Mucosa of descending colon (tissue), 3 donors: Measurements from ENCODE around the gene TEAD3. TPM values are rescaled to one million over a fixed set of nuclear protein-coding genes. Genes with fewer than 3 reads are reported as not detected.

Source experiments
- ATAC-seq: fragments of 200-7000 bp; cut with Tn5 transposase; one replicate; pipeline ENCODE4 v1.9.1; 2020; ENCODE audit warnings: mild to moderate bottlenecking, moderate library complexity
- DNase-seq, 3 donors: peaks; one replicate each; pipeline ENCODE4 v3.0.0-alpha.2; 2020
- H3K36me3 ChIP-seq: fragments of 200-600 bp; one replicate; pipeline ENCODE4 v1.8.0; 2021; ENCODE audit warnings: low read depth, mild to moderate bottlenecking
- H3K4me1 ChIP-seq: fragments of 200-600 bp; one replicate; pipeline ENCODE4 v1.8.0; 2021; ENCODE audit warnings: low read depth, mild to moderate bottlenecking
- H3K4me3 ChIP-seq: fragments of 200-600 bp; one replicate; pipeline ENCODE4 v1.8.0; 2021; ENCODE audit warnings: mild to moderate bottlenecking
- H3K9me3 ChIP-seq: fragments of 200-600 bp; one replicate; pipeline ENCODE4 v1.8.0; 2021; ENCODE audit warnings: mild to moderate bottlenecking
- intact Hi-C, 2 donors: fragments of 100-400 bp; cut with DNase I in 1 of 2; cut with micrococcal nuclease in 1 of 2; formaldehyde crosslinking; loops; one replicate each; pipeline versions ENCODE4 v1.11.0 to v1.11.1; 2022; cut with DNase I, micrococcal nuclease
- total RNA-seq, 3 donors: library from RNA; stranded (reverse); fragmentation: NEBNext Ultra II Directional in 2 of 3; extraction: Animal tissue kit (Norgen Biotek cat#: 25700) in 2 of 3; gene quantifications; one replicate each; pipeline versions ENCODE4 v1.2.1 to v1.2.4, GENCODE V29; 2021 to 2023
- TF ChIP-seq, protein P1 (sequence below): fragments of 200-600 bp; IDR thresholded peaks from one replicate; pipeline ENCODE4 v1.8.0; 2022; ENCODE audit warnings: antibody characterized with exemption, mild to moderate bottlenecking
- donor health status: DM: no; HTN: no; CAD: no; lungs with moderate emphysema.
- donor health status: DM: no; HTN: no; CAD: no.
- donor health status: DM: no; HTN: yes; CAD: no.

The TEAD3 gene
- total RNA-seq, 3 donors from 2014 or later: 28.3 to 98.0 (median 28.8) TPM

DNA sequence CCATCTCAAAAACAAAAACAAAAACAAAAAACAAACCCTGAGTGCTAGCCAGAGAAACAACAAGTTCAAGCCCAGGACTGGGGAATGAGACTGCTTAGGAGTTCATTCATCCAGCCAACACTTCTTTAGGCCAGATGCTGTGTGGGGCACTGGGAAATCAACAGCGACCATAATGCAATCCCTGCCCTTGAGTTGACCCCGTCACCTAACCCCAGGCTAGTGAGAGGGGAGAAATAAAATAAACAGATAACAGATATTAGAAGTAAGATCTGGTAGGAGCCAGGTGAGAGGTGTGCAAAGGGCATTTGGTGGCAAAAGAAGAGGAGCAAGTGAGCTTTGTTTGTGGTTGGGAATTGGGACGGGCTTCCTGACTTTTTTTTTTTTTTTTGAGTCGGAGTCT lies 33.6 kb downstream of the TEAD3 start:
- DNase-seq: no peak
- TF ChIP-seq, protein P1, sequence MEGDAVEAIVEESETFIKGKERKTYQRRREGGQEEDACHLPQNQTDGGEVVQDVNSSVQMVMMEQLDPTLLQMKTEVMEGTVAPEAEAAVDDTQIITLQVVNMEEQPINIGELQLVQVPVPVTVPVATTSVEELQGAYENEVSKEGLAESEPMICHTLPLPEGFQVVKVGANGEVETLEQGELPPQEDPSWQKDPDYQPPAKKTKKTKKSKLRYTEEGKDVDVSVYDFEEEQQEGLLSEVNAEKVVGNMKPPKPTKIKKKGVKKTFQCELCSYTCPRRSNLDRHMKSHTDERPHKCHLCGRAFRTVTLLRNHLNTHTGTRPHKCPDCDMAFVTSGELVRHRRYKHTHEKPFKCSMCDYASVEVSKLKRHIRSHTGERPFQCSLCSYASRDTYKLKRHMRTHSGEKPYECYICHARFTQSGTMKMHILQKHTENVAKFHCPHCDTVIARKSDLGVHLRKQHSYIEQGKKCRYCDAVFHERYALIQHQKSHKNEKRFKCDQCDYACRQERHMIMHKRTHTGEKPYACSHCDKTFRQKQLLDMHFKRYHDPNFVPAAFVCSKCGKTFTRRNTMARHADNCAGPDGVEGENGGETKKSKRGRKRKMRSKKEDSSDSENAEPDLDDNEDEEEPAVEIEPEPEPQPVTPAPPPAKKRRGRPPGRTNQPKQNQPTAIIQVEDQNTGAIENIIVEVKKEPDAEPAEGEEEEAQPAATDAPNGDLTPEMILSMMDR: no peak
- Histone ChIP-seq H3K4me1 (peaks cover 4% of the 10 kb centered on the region), H3K36me3 (no peaks in the 10 kb centered on the region), H3K4me3 (no peak overlapping the region), H3K9me3 (no peaks in the 10 kb centered on the region)
- intact Hi-C loops: no loop called here
- no peak for ATAC-seq

- H3K9me3 ChIP-seq: no peaks in the 10 kb centered on the region
- no peak for ATAC-seq
- no peaks in the 10 kb centered on the region for H3K4me1 ChIP-seq
- intact Hi-C loops: no loop called here
- no peak overlapping the region for H3K4me3 ChIP-seq
- no peaks in the 10 kb centered on the region for H3K36me3 ChIP-seq
- TF ChIP-seq, protein P1: no peak
- DNase-seq: no peak
These were observed 35.6 kb downstream of the TEAD3 start for GRCh38 chr6:35461270-35461669.

DNA sequence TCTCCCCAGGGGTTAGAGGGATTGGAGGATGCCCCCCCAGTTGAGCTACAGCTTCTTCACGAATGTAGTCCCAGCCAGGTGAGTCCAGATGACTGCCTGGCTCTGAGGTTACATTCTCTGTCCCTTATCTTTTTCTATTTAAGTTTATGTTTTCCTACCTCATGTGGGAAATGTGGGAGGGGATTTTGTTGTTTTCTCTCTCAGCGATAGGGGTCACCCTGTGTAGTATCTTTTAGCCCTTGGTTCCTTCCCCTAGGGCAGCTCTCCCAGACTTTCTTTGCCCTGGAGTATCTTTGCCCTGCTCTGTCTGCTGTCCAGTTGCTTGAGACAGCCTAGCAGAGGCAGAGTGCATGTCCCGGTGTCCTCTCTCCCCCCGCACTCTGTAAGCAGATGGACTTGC lies 39.0 kb downstream of the TEAD3 start:
- no peak overlapping the region for H3K4me3 ChIP-seq

DNA sequence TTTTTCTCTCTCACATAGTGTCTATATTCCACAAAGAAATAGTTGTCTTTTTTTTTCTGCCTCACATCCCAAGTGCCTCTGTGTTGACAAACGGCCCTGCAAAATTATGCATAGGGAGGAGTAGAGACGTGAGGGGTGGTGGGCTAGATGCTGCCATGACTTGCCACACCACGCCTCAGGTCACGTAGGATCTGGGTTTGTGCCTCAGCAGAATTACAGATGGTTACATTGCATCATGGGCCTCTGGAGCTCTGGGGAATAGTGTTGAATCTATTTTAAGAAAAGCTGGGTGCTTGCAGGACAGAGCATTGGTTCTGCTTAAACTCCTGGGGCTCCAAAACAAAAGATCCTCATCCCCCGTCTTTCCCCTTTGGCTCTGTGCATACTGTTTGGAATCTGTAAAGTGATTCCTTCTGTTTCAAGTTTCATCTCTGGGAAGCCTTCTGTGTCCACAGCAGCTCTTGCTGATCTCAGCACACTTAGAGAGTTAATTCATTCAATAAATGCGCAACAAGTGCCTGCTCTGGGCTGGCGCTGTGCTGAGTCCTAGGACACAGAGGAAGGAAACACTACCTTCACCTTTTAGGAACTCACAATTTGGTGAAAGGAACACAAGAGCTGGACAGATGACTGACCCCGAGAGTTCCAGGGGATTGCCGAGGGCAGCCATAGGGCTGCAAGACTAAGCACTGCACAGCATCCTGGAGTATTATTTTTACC lies 42.3 kb downstream of the TEAD3 start:
- DNase-seq (no peak), ATAC-seq (no peak)
- Histone ChIP-seq H3K4me1 (peaks cover 12% of the 10 kb centered on the region), H3K9me3 (no peaks in the 10 kb centered on the region), H3K4me3 (no peak overlapping the region), H3K36me3 (no peaks in the 10 kb centered on the region)
- TF ChIP-seq, protein P1: no peak
- intact Hi-C loops: no loop called here

More for the DNA sequence above, 39.0 kb downstream of the TEAD3 start:
- TF ChIP-seq, protein P1: no peak
- DNase-seq: no peak
- intact Hi-C loops: no loop called here
- Histone ChIP-seq H3K36me3 (no peaks in the 10 kb centered on the region), H3K4me1 (peaks cover 6% of the 10 kb centered on the region), H3K9me3 (no peaks in the 10 kb centered on the region)
- ATAC-seq: no peak

GRCh38 chr6:35453236-35453635 lies 43.6 kb downstream of the TEAD3 start:
- intact Hi-C loops: no loop called here
- Histone ChIP-seq H3K4me1 (peaks cover 12% of the 10 kb centered on the region), H3K36me3 (no peaks in the 10 kb centered on the region), H3K9me3 (no peaks in the 10 kb centered on the region), H3K4me3 (no peak overlapping the region)
- DNase-seq: no peak
- TF ChIP-seq, protein P1: no peak
- ATAC-seq: no peak
